K562 (cell line): Measurements from ENCODE around the gene MSI1. TPM values are rescaled to one million over a fixed set of nuclear protein-coding genes. Genes with fewer than 3 reads are reported as not detected.
A peak's percentile ranks its signal among the peaks of the same experiment; 100 is the strongest.

Experiments used
- ATAC-seq: fragments of 200-7000 bp; cut with Tn5 transposase; 3 replicates; pipeline ENCODE4 v1.9.1; 2020; ENCODE audit warnings: moderate library complexity
- BruUV-seq: library from RNA; stranded (reverse); fragments of 400-500 nt; replicated peaks from 2 replicates; lab custom pipeline; 2021; lab: Mats Ljungman, UMichigan
- CTCF ChIA-PET: fragments of 300-600 bp; formaldehyde crosslinking; extraction: SDS; loops from one replicate; lab custom pipeline; 2021; ENCODE audit warnings: low intra/inter-chr PET ratio; lab: Yijun Ruan, JAX
- POLR2A ChIA-PET: fragments of 300-600, 350-650 bp; sonication (Branson Sonifier 250); formaldehyde crosslinking; extraction: SDS; loops from one replicate; lab custom pipeline; 2021; ENCODE audit warnings: antibody characterized with exemption, inconsistent platforms; lab: Yijun Ruan, JAX
- DNase-seq, 4 experiments: peaks; one replicate each; pipeline versions ENCODE4 v3.0.0 to v3.0.0-alpha.2; 2011 to 2018; ENCODE audit warnings: low spot score in 3 of 4, mixed read lengths in 3 of 4; ENCODE audit errors: extremely low read depth in 1 of 4
- FAIRE-seq: peaks from 2 replicates; lab custom pipeline; 2011; peaks lifted over from hg19 to GRCh38; lab: Jason Lieb, UNC
- H2AFZ ChIP-seq: 2 replicates; pipeline ENCODE4 v1.6.0; 2011; ENCODE audit warnings: low read depth, low read length, control low read depth, inconsistent platforms
- H3K27ac ChIP-seq: fragments of 200-600 bp; 3 replicates; pipeline ENCODE4 v1.8.0; 2011; ENCODE audit warnings: low read depth, mild to moderate bottlenecking, control low read depth, inconsistent platforms, low read length, moderate library complexity, mixed read lengths; ENCODE audit errors: extremely low read depth
- H3K27me3 ChIP-seq, 2 experiments: fragments of 300-600 bp in 1 of 2; 2 replicates in 1 of 2; 3 replicates in 1 of 2; pipeline versions ENCODE4 v1.6.0 to v1.8.0; 2011; ENCODE audit warnings: inconsistent platforms in 2 of 2, low read length in 2 of 2, mild to moderate bottlenecking in 1 of 2, mixed read lengths in 1 of 2, moderate library complexity in 1 of 2; ENCODE audit not compliant: control insufficient read depth in 2 of 2, insufficient read depth in 2 of 2
- H3K36me3 ChIP-seq: fragments of 300-600 bp; 3 replicates; pipeline ENCODE4 v1.8.0; 2011; ENCODE audit warnings: mild to moderate bottlenecking, low read length, inconsistent platforms; ENCODE audit not compliant: control insufficient read depth, insufficient read depth
- H3K4me1 ChIP-seq, 2 experiments: fragments of 200-600 bp in 1 of 2; replicated peaks in 1 of 2; 2 replicates in 1 of 2; 3 replicates in 1 of 2; pipeline versions ENCODE4 v1.5.1 to v1.8.0; 2011; ENCODE audit warnings: inconsistent platforms in 2 of 2, low read length in 2 of 2, mild to moderate bottlenecking in 1 of 2, mixed read lengths in 1 of 2, moderate library complexity in 1 of 2; ENCODE audit not compliant: control insufficient read depth in 2 of 2, insufficient read depth in 2 of 2
- H3K4me2 ChIP-seq: 2 replicates; pipeline ENCODE4 v1.6.1; 2011; ENCODE audit warnings: low read length, control low read depth, inconsistent platforms, mixed read lengths; ENCODE audit not compliant: insufficient read depth
- H3K4me3 ChIP-seq: fragments of 200-600 bp; sonication (generic), shearing (Covaris generic); 2 replicates; pipeline ENCODE4 v1.5.1; 2016; ENCODE audit warnings: control low read depth, inconsistent platforms
- H3K79me2 ChIP-seq: fragments of 200-600 bp; 3 replicates; pipeline ENCODE4 v1.8.0; 2011; ENCODE audit warnings: low read length, inconsistent platforms; ENCODE audit not compliant: control insufficient read depth, insufficient read depth
- H3K9ac ChIP-seq, 2 experiments: 2 replicates each; pipeline versions ENCODE4 v1.6.0 to v1.6.1; 2011; ENCODE audit warnings: low read depth in 2 of 2, low read length in 2 of 2, control low read depth in 1 of 2, inconsistent platforms in 1 of 2, mild to moderate bottlenecking in 1 of 2, mixed read lengths in 1 of 2; ENCODE audit not compliant: insufficient read depth in 1 of 2
- H3K9me1 ChIP-seq: one replicate; pipeline ENCODE4 v1.6.0; 2011; ENCODE audit warnings: inconsistent platforms, mild to moderate bottlenecking, low read length, moderate library complexity; ENCODE audit not compliant: control insufficient read depth, insufficient read depth
- H3K9me3 ChIP-seq: replicated peaks from 2 replicates; pipeline ENCODE4 v1.5.1; 2011; ENCODE audit warnings: low read depth, low read length, inconsistent platforms; ENCODE audit not compliant: control insufficient read depth, insufficient read depth
- H4K20me1 ChIP-seq: replicated peaks from 2 replicates; pipeline ENCODE4 v1.6.1; 2011; ENCODE audit warnings: low read length, inconsistent platforms, mixed read lengths; ENCODE audit not compliant: control insufficient read depth, insufficient read depth
- CCAR2 ChIP-seq: fragments of 200-400 bp; formaldehyde crosslinking; IDR thresholded peaks from 2 replicates; pipeline ENCODE4 v1.6.1; 2017; ENCODE audit warnings: mild to moderate bottlenecking, low read depth, low read length
- CEBPG ChIP-seq, 3 experiments: fragments of 200-800 bp in 1 of 3; sonication (Bioruptor generic) in 1 of 3; sonication (generic) in 1 of 3; formaldehyde crosslinking in 1 of 3; IDR thresholded peaks in 2 of 3; conservative IDR thresholded peaks in 1 of 3; 2 replicates each; pipeline versions ENCODE4 v1.6.1 to v1.8.0; 2016 to 2022; ENCODE audit warnings: missing compliant biosample characterization in 2 of 3, missing genetic modification characterization in 2 of 3, mild to moderate bottlenecking in 1 of 3, missing genetic modification reagents in 1 of 3
- KDM4B ChIP-seq, 2 experiments: fragments of 450-650 bp in 1 of 2; sonication (generic) in 1 of 2; IDR thresholded peaks; 2 replicates each; pipeline ENCODE4 v1.6.1; 2016 to 2017; ENCODE audit warnings: borderline replicate concordance in 2 of 2, antibody characterized with exemption in 1 of 2, low read depth in 1 of 2, mild to moderate bottlenecking in 1 of 2
- MAFK ChIP-seq: IDR thresholded peaks from 2 replicates; pipeline ENCODE4 v1.6.1; 2011; ENCODE audit warnings: low read length, improper control_type of control experiment
- MIER1 ChIP-seq: fragments of 450-650 bp; IDR thresholded peaks from 2 replicates; pipeline ENCODE4 v1.6.1; 2016; ENCODE audit warnings: antibody characterized with exemption, mild to moderate bottlenecking, low read depth
- NR3C1 ChIP-seq: sonication (generic); formaldehyde crosslinking; IDR thresholded peaks from 2 replicates; pipeline ENCODE4 v1.8.1; 2022; ENCODE audit warnings: missing genetic modification reagents
- RAD21 ChIP-seq, 2 experiments: fragments of 250-450 bp in 1 of 2; fragments of 450-650 bp in 1 of 2; sonication (Bioruptor Pico) in 1 of 2; formaldehyde crosslinking in 1 of 2; IDR thresholded peaks in 1 of 2; conservative IDR thresholded peaks in 1 of 2; 2 replicates each; pipeline versions ENCODE4 v1.4.0 to v1.8.0; 2020 to 2022; ENCODE audit warnings: mild to moderate bottlenecking in 2 of 2, moderate library complexity in 1 of 2
- RBBP5 ChIP-seq: fragments of 200-600 bp; sonication (generic); IDR thresholded peaks from 2 replicates; pipeline ENCODE4 v1.6.1; 2012; ENCODE audit warnings: borderline replicate concordance, mild to moderate bottlenecking, low read length, control low read depth, inconsistent platforms; ENCODE audit not compliant: insufficient read depth, poor library complexity, severe bottlenecking
- REST ChIP-seq, 2 experiments: fragments of 450-650 bp; formaldehyde crosslinking in 1 of 2; IDR thresholded peaks; 2 replicates each; pipeline versions ENCODE4 v1.4.0 to v1.6.1; 2014 to 2020; ENCODE audit warnings: mild to moderate bottlenecking in 2 of 2, borderline replicate concordance in 1 of 2, low read depth in 1 of 2
- TARDBP ChIP-seq: fragments of 450-650 bp; IDR thresholded peaks from 2 replicates; pipeline ENCODE4 v1.6.1; 2016
- ZNF583 ChIP-seq: fragments of 250-450 bp; sonication (Bioruptor Pico); IDR thresholded peaks from 2 replicates; pipeline ENCODE4 v1.4.0; 2020
- ZNF766 ChIP-seq: fragments of 200-800 bp; sonication (Bioruptor generic); conservative IDR thresholded peaks from 2 replicates; pipeline ENCODE4 v1.6.1; 2016; ENCODE audit warnings: missing genetic modification characterization, missing compliant biosample characterization
- WGBS: fragments of 100-300 bp; shearing (Covaris generic); methylation state at CpG from one replicate; pipeline ENCODE4 v1.1.6; 2016; ENCODE audit warnings: low coverage, mixed read lengths; ENCODE audit not compliant: insufficient coverage; ENCODE audit errors: missing lambda C conversion rate; 5-methylcytosine and 5-hydroxymethylcytosine counted together
- in situ Hi-C: fragments of 300-500 bp; cut with MboI; formaldehyde crosslinking; loops from 4 replicates; pipeline ENCODE4 v1.15.0; 2018; ENCODE audit warnings: inconsistent platforms, mixed read lengths
- intact Hi-C: fragments of 100-400 bp; cut with micrococcal nuclease; formaldehyde crosslinking; loops from 2 replicates; pipeline ENCODE4 v1.14.2; 2022
- polyA plus RNA-seq, 8 experiments: library from polyadenylated mRNA; depleted of rRNA in 4 of 8; stranded (reverse) in 5 of 8; unstranded in 3 of 8; fragments of >200 nt; fragmentation: Nextera tagmentation in 2 of 8; fragmentation: Illumina TruSeq in 1 of 8; extraction: Ambion mirVana in 2 of 8; extraction: Trizol in 1 of 8; gene quantifications; 2 replicates each; pipeline versions ENCODE4 v1.2.1 to v1.2.3, GENCODE V29; 2011 to 2014; ENCODE audit warnings: inconsistent platforms in 1 of 8, missing spikeins in 1 of 8
- total RNA-seq, 7 experiments: library from RNA; depleted of rRNA in 6 of 7; stranded (reverse); fragments of >200 nt in 6 of 7; fragmentation: Illumina TruSeq in 2 of 7; extraction: Trizol in 2 of 7; gene quantifications; 2 replicates each; pipeline versions ENCODE4 v1.2.1 to v1.2.3, GENCODE V29; 2011 to 2021; ENCODE audit warnings: low replicate concordance in 1 of 7

The MSI1 gene
- total and polyA plus RNA-seq, 9 of the 15 experiments (the other 6 are each of a cell fraction or from before 2014, with no cell fraction given): 0.16 TPM; not detected in 8

DNA sequence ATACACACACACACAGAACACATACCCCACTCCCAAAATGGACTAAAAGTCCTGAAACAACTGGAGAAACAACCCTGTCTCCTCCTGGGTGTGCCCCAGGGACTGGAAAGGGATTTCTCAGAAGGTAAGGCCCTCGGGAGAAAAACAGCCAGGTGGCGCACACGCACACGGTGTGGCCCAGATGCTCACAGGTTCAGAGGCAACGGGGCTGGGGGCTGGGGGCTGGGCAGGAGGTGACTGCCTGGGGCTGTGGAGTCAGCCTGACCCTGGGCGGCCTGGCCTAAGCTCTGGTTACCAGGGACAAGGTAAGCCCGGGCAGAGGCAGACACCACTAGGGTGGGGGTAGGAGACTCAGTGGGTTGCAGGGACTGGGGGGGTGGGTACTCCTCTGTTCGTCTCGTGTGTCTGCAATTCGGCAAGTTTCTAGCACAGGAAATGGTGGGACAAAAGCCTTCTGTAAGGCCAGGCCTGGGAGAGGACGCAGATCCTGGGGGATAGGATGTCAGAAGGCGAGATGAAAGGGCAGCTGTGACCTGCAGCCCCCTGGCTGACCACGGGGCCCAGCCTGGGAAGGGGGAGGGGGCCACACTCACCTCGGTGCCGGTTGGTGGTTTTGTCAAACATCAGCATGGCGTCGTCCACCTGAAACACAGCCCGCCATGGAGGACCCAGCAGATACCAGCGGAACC, 10.4 kb downstream of the MSI1 start:
- no peaks in the 10 kb centered on the region for H3K9me3 ChIP-seq
- H3K27ac ChIP-seq: no peak overlapping the region
- DNase-seq: no peak
- no peak for FAIRE-seq
- 0 out of 4 replicates have a peak overlapping the region, but pooled peaks of 1 of the 2 experiments have one; percentile 29 for H3K9ac ChIP-seq
- no peak overlapping the region for H3K4me3 ChIP-seq
- H3K79me2 ChIP-seq: no peaks in the 10 kb centered on the region
- peak; percentile 42 for ATAC-seq
- H3K9me1 ChIP-seq: no peaks in the 10 kb centered on the region
- peaks cover 14% of the 10 kb centered on the region; the same call in 1 of the 2 replicates for H4K20me1 ChIP-seq
- H3K4me1 ChIP-seq: peaks cover 0 to 24% of the 10 kb centered on the region in 2 experiments; a peak in 3 of 5 replicates
- ChIA-PET CTCF (interaction anchor here (0.6 kb wide), 1 partner anchor 138 kb away, joined by 3 read pairs; no protein-coding TSS in a partner anchor), POLR2A (no interaction called here)
- intact Hi-C loops (loop anchor here (5.0 kb wide), 1 partner anchor 131 kb away; no protein-coding TSS in a partner anchor), in situ Hi-C loops (no loop called here)
- no TSS peak for BruUV-seq
- H3K36me3 ChIP-seq: no peaks in the 10 kb centered on the region
- H2AFZ ChIP-seq: no peak overlapping the region
- H3K27me3 ChIP-seq: peaks cover 23 to 59% of the 10 kb centered on the region in 2 experiments; a peak in 4 of 5 replicates
- WGBS: 7% methylated on average over 17 of the region's 19 CpGs
- H3K4me2 ChIP-seq: no peak overlapping the region
- peak; percentile 49; the same call in 1 of the 2 replicates for TF ChIP-seq REST (IDR thresholded peaks at IDR 0.05; ENCODE audit: borderline replicate concordance)
- TF ChIP-seq REST (CRISPR knock-in tag; IDR thresholded peaks at IDR 0.05; ENCODE audit: low read depth): no peak
- no peak for TF ChIP-seq RBBP5
- TF ChIP-seq ZNF766 (CRISPR knock-in tag): no peak
- TF ChIP-seq CEBPG (CRISPR knock-in tag; IDR thresholded peaks at IDR 0.05): no peak
- TF ChIP-seq CEBPG (tag; conservative IDR thresholded peaks at IDR 0.05 in 1 of 2, IDR thresholded peaks at IDR 0.05 in 1 of 2): no peak
- no peak for TF ChIP-seq CCAR2
- TF ChIP-seq ZNF583 (CRISPR knock-in tag): no peak
- no peak for TF ChIP-seq MIER1
- peak in 1 of 2 experiments; percentile 58; a peak in 2 of 4 replicates for TF ChIP-seq RAD21 (CRISPR knock-in tag; conservative IDR thresholded peaks at IDR 0.05 in 1 of 2, IDR thresholded peaks at IDR 0.05 in 1 of 2)
- TF ChIP-seq NR3C1 (CRISPR knock-in tag): no peak
- TF ChIP-seq KDM4B (IDR thresholded peaks at IDR 0.05; ENCODE audit: borderline replicate concordance in 2 of 2, low read depth in 1 of 2): no peak
- no peak for TF ChIP-seq MAFK
- TF ChIP-seq TARDBP: no peak
